ENCODE data around the gene CRY2. TPM values are rescaled to one million over a fixed set of nuclear protein-coding genes. Genes with fewer than 3 reads are reported as not detected.

Gene CRY2
- total and polyA plus RNA-seq, 4 donors: 16.7 to 72.9 (median 33.0) TPM

DNA sequence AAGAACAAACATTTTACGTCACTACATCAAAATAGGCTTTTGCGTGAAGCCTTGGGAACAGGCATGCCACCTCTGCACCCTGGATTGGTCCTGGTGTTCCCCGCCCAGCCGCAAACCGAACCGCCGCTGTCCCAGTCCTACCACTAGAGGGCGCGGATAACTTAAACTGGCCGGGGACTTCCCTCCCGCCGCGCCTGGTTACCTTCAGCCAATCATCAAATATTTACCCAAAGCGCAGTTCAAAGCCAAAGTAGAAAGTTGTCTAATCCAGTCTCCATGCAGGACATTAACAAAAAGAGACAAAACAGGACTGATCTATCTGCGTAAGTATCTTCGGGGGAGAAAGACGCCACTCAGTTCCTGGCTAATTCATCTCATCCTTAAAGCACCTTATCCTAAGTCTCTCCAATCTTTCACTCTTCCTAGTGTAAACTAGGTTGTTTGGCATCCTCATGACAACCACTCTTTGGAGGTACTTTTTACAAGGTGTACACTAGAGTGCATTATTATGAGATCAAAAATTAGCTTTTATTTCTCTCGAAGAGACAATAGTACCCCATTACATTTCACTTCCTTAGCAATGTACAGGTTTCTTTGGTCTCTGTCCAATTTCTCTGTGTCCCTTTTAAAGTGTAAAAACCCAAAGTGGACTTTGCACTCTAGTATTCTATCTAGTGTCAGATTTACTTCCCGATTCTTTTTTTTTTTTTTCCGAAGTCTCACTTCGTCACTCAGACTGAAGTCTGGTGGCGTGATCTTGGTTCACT, 3.9 kb upstream of the CRY2 start:
- H3K9ac ChIP-seq (ENCODE audit: low read depth in 1 of 2, low read length in 2 of 2): peak overlapping the region in 1 of 2 donors; percentile 78
- H3K27me3 ChIP-seq (ENCODE audit: control insufficient read depth in 4 of 4, insufficient read depth in 4 of 4, low read length in 3 of 4): no peaks in the 10 kb centered on the region
- peak; percentile 83 for TF ChIP-seq YY1 (IDR thresholded peaks at IDR 0.05)
- peak; percentile 19 to 32 for TF ChIP-seq GABPA (IDR thresholded peaks at IDR 0.05 in 1 of 2, conservative IDR thresholded peaks at IDR 0.05 in 1 of 2)
- TF ChIP-seq HNF4A (conservative IDR thresholded peaks at IDR 0.05): peak; percentile 69 to 84
- TF ChIP-seq NR2F2 (IDR thresholded peaks at IDR 0.05): peak; percentile 34
- TF ChIP-seq, protein P1, sequence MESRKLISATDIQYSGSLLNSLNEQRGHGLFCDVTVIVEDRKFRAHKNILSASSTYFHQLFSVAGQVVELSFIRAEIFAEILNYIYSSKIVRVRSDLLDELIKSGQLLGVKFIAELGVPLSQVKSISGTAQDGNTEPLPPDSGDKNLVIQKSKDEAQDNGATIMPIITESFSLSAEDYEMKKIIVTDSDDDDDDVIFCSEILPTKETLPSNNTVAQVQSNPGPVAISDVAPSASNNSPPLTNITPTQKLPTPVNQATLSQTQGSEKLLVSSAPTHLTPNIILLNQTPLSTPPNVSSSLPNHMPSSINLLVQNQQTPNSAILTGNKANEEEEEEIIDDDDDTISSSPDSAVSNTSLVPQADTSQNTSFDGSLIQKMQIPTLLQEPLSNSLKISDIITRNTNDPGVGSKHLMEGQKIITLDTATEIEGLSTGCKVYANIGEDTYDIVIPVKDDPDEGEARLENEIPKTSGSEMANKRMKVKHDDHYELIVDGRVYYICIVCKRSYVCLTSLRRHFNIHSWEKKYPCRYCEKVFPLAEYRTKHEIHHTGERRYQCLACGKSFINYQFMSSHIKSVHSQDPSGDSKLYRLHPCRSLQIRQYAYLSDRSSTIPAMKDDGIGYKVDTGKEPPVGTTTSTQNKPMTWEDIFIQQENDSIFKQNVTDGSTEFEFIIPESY (IDR thresholded peaks at IDR 0.05): peak; percentile 14
- peak; percentile 37 to 45 for TF ChIP-seq RXRA (IDR thresholded peaks at IDR 0.05)
- peak; percentile 83 to 92 for TF ChIP-seq RAD21 (IDR thresholded peaks at IDR 0.05)
- TF ChIP-seq FOXA2 (IDR thresholded peaks at IDR 0.05): peak; percentile 6
- peak in 1 of 2 donors; percentile 18 for TF ChIP-seq JUND (IDR thresholded peaks at IDR 0.05)
- TF ChIP-seq, protein P2, sequence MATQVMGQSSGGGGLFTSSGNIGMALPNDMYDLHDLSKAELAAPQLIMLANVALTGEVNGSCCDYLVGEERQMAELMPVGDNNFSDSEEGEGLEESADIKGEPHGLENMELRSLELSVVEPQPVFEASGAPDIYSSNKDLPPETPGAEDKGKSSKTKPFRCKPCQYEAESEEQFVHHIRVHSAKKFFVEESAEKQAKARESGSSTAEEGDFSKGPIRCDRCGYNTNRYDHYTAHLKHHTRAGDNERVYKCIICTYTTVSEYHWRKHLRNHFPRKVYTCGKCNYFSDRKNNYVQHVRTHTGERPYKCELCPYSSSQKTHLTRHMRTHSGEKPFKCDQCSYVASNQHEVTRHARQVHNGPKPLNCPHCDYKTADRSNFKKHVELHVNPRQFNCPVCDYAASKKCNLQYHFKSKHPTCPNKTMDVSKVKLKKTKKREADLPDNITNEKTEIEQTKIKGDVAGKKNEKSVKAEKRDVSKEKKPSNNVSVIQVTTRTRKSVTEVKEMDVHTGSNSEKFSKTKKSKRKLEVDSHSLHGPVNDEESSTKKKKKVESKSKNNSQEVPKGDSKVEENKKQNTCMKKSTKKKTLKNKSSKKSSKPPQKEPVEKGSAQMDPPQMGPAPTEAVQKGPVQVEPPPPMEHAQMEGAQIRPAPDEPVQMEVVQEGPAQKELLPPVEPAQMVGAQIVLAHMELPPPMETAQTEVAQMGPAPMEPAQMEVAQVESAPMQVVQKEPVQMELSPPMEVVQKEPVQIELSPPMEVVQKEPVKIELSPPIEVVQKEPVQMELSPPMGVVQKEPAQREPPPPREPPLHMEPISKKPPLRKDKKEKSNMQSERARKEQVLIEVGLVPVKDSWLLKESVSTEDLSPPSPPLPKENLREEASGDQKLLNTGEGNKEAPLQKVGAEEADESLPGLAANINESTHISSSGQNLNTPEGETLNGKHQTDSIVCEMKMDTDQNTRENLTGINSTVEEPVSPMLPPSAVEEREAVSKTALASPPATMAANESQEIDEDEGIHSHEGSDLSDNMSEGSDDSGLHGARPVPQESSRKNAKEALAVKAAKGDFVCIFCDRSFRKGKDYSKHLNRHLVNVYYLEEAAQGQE (IDR thresholded peaks at IDR 0.05): peak; percentile 74
- TF ChIP-seq, protein P3, sequence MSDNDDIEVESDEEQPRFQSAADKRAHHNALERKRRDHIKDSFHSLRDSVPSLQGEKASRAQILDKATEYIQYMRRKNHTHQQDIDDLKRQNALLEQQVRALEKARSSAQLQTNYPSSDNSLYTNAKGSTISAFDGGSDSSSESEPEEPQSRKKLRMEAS (IDR thresholded peaks at IDR 0.05): no peak
- peak in 1 of 2 donors; percentile 5 for TF ChIP-seq EGR1 (IDR thresholded peaks at IDR 0.05; ENCODE audit: low read depth in 2 of 2)
- no peak for TF ChIP-seq TAF1 (conservative IDR thresholded peaks at IDR 0.05)
- peak; percentile 78 for TF ChIP-seq SP1 (IDR thresholded peaks at IDR 0.05)
- TF ChIP-seq, protein P4, sequence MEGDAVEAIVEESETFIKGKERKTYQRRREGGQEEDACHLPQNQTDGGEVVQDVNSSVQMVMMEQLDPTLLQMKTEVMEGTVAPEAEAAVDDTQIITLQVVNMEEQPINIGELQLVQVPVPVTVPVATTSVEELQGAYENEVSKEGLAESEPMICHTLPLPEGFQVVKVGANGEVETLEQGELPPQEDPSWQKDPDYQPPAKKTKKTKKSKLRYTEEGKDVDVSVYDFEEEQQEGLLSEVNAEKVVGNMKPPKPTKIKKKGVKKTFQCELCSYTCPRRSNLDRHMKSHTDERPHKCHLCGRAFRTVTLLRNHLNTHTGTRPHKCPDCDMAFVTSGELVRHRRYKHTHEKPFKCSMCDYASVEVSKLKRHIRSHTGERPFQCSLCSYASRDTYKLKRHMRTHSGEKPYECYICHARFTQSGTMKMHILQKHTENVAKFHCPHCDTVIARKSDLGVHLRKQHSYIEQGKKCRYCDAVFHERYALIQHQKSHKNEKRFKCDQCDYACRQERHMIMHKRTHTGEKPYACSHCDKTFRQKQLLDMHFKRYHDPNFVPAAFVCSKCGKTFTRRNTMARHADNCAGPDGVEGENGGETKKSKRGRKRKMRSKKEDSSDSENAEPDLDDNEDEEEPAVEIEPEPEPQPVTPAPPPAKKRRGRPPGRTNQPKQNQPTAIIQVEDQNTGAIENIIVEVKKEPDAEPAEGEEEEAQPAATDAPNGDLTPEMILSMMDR (IDR thresholded peaks at IDR 0.05; ENCODE audit: low read depth, low read length, missing input control): peak; percentile 94
- TF ChIP-seq, protein P5, sequence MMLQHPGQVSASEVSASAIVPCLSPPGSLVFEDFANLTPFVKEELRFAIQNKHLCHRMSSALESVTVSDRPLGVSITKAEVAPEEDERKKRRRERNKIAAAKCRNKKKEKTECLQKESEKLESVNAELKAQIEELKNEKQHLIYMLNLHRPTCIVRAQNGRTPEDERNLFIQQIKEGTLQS (IDR thresholded peaks at IDR 0.05): peak; percentile 29
- no peak for TF ChIP-seq FOXA1 (IDR thresholded peaks at IDR 0.05)
- TF ChIP-seq HNF4G (IDR thresholded peaks at IDR 0.05): peak; percentile 62
- peak; percentile 88 for DNase-seq (ENCODE audit: low spot score)
- 9% methylated on average over 22 of the region's 22 CpGs for WGBS
- H3K36me3 ChIP-seq (ENCODE audit: control insufficient read depth in 4 of 4, insufficient read depth in 3 of 4, low read depth in 1 of 4, low read length in 3 of 4): no peaks in the 10 kb centered on the region
- peak overlapping the region; percentile 93 to 94 for H3K27ac ChIP-seq (ENCODE audit: low read depth in 1 of 2, low read length in 2 of 2)
- H3K4me1 ChIP-seq (ENCODE audit: control insufficient read depth in 4 of 4, insufficient read depth in 4 of 4, low read length in 3 of 4): peaks cover 8 to 40% (median 30%) of the 10 kb centered on the region in 4 donors
- no peaks in the 10 kb centered on the region for H3K9me3 ChIP-seq (ENCODE audit: control insufficient read depth in 4 of 4, low read length in 3 of 4)
- H3K4me3 ChIP-seq (ENCODE audit: low read depth in 1 of 3, low read length in 3 of 3): peak overlapping the region; percentile 15 to 53 (median 28)

Measured in liver (tissue), 9 donors.